Epithelial cell of proximal tubule (primary cell): ENCODE measurements around the gene MSH5. TPM values are rescaled to one million over a fixed set of nuclear protein-coding genes. Genes with fewer than 3 reads are reported as not detected.
"Not testable (repeated sequence)": the region's sequence is repeated elsewhere in the genome, so short reads cannot be mapped to it uniquely, and the experiment has no call there.

ENCODE experiments used
- DNase-seq: peaks from one replicate; pipeline ENCODE4 v3.0.0-alpha.2; 2011; ENCODE audit warnings: low read depth
- H3K4me3 ChIP-seq: 2 replicates; pipeline ENCODE4 v1.5.1; 2011; ENCODE audit warnings: low read depth, mild to moderate bottlenecking, low read length
- CTCF ChIP-seq: conservative IDR thresholded peaks from 2 replicates; pipeline ENCODE4 v1.5.1; 2012; ENCODE audit warnings: low read depth, mild to moderate bottlenecking, low read length
- total RNA-seq: library from RNA; depleted of rRNA; stranded (reverse); fragments of >200 nt; gene quantifications from 2 replicates; pipeline ENCODE4 v1.2.3, GENCODE V29; 2015

Gene MSH5
- total RNA-seq, 1 donor from 2014 or later: 30.4 TPM

GRCh38 chr6:31705931-31706330 lies 33.9 kb upstream of the MSH5 start:
- H3K4me3 ChIP-seq: no peak overlapping the region
- TF ChIP-seq CTCF: no peak
- DNase-seq: no peak

DNA sequence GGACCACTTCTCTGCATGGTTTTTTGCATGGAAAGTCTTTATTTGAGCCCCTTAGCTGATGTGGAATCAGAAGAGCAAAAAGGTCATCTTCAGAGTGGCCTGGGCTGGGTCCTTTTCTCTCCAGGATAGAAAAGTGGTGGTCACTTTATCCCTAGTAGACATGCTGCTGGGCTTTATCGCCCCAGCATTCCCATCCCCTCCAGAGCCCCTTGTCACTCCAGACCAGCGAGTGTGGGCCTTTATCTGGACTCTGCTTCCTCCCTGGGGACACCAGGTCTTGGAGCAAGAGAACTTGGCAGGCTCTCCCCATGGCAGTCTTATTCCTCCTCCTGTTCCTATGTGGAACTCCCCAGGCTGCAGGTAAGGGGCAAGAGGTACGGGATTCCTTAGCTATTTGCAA lies 33.2 kb upstream of the MSH5 start, which contains the start of gene LY6G6F:
LY6G6F (plus strand) TSS at position 268 of the 400 bp plus-strand sequence; CDS start at position 309, 41 bp downstream.
- TF ChIP-seq CTCF: no peak
- no peak within 1 kb of the TSS for H3K4me3 ChIP-seq
- no peak for DNase-seq

- no peak overlapping the region for H3K4me3 ChIP-seq
- no peak for DNase-seq
- no peak for TF ChIP-seq CTCF
Observed at GRCh38 chr6:31707701-31708100, 32.1 kb upstream of the MSH5 start.

DNA sequence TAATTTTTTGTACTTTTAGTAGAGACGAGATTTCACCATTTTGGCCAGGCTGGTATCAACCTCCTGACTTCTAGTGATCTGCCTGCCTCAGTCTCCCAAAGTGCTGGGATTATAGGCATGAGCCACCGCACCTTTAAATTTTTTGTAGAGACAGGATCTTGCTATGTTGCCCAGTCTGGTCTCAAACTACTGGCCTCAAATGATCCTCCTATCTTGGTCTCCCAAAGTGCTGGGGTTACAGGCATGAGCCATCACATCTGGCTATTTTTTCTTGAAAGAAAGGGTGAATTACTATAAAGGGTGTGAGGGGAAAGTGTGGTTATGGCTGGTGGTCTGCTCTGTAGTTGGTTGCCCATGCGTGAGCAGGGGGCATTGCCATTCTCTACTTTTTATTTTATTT lies 31.6 kb upstream of the MSH5 start:
- H3K4me3 ChIP-seq: no peak overlapping the region
- no peak for DNase-seq
- TF ChIP-seq CTCF: no peak

DNA sequence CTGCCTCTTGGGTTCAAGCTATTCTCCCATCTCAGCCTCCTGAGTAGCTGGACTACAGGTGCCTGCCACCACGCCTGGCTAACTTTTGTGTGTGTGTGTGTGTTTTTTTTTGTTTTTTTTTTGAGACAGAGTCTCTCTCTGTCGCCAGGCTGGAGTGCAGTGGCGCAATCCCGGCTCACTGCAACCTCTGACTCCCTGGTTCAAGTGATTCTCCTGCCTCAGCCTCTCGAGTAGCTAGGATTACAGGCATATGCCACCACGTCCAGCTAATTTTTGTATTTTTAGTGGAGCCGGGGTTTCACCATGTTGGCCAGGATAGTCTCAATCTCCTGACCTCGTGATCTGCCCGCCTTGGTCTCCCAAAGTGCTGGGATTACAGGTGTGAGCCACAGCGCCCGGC lies 30.6 kb upstream of the MSH5 start:
- H3K4me3 ChIP-seq, DNase-seq: not testable (repeated sequence)

DNA sequence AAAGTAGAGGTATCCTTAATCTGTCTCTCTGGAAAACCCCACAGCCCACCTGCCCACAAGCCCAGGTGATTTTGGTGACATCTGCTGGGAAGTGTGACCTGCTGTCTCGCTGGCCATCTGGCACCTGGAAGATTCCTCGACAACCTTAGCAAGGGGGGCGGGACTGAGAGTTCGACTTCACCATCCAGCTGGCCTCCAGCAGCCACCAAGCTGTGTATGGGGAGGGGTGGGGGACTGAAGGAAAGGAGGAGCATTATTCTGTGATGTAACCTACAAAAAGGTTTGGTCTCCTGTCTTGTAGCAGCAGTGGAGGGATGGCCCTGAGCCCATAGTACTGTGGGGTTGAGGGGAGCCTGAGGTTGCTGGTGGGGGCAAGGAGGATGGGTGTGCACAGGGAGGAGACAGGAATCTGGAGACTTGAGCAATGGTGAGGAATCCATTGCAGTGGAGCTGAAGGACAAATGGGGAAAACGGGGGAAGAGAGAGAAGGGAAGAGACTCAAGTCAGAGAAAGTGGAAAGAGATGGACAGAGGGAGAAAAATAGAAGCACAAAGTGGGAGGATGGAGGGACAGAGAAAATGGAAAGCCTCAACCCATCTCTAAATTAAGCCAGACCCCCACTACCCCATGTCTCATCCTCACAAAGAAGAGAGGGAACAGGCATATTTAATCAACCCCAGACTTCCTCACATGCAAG lies 29.1 kb upstream of the MSH5 start:
- DNase-seq: no peak
- no peak overlapping the region for H3K4me3 ChIP-seq
- TF ChIP-seq CTCF: no peak

- TF ChIP-seq CTCF: no peak
- no peak for DNase-seq
- H3K4me3 ChIP-seq: no peak overlapping the region
Observed at GRCh38 chr6:31711233-31711632, 28.6 kb upstream of the MSH5 start.
